K562 (cell line): Measurements from ENCODE around the gene C16orf95. TPM values are rescaled to one million over a fixed set of nuclear protein-coding genes. Genes with fewer than 3 reads are reported as not detected.

Source experiments
- CBX1 ChIP-seq: sonication (generic); IDR thresholded peaks from 2 replicates; pipeline ENCODE4 v1.6.1; 2016; ENCODE audit warnings: antibody characterized with exemption, low read depth, mild to moderate bottlenecking
- FOXJ3 ChIP-seq: sonication (generic); formaldehyde crosslinking; IDR thresholded peaks from 2 replicates; pipeline ENCODE4 v1.4.0; 2020; ENCODE audit warnings: mild to moderate bottlenecking, missing genetic modification reagents
- MECOM ChIP-seq: fragments of 250-450 bp; sonication (Bioruptor Pico); IDR thresholded peaks from 2 replicates; pipeline ENCODE4 v1.8.0; 2022; ENCODE audit warnings: inconsistent platforms
- POLR2G ChIP-seq: fragments of 200-400 bp; formaldehyde crosslinking; IDR thresholded peaks from 2 replicates; pipeline ENCODE4 v1.6.1; 2017; ENCODE audit warnings: low read depth, mild to moderate bottlenecking, antibody characterized with exemption, low read length, moderate library complexity
- SAFB2 ChIP-seq: fragments of 200-400 bp; formaldehyde crosslinking; IDR thresholded peaks from 2 replicates; pipeline ENCODE4 v1.6.1; 2018; ENCODE audit warnings: borderline replicate concordance, low read length, low read depth, moderate library complexity; ENCODE audit not compliant: severe bottlenecking
- SMAD2 ChIP-seq: fragments of 150-350 bp; IDR thresholded peaks from 2 replicates; pipeline ENCODE4 v1.6.1; 2014; ENCODE audit warnings: low read depth, mild to moderate bottlenecking, low read length
- SP2 ChIP-seq: IDR thresholded peaks from 2 replicates; pipeline ENCODE4 v1.6.1; 2011; ENCODE audit warnings: mild to moderate bottlenecking, low read depth, low read length, moderate library complexity; ENCODE audit not compliant: poor library complexity, severe bottlenecking; ENCODE audit errors: extremely low read depth
- SREBF1 ChIP-seq: fragments of 150-350 bp; IDR thresholded peaks from 2 replicates; pipeline ENCODE4 v1.6.1; 2014; ENCODE audit warnings: antibody characterized with exemption, low read depth, low read length, borderline replicate concordance
- ZC3H8 ChIP-seq: fragments of 450-650 bp; IDR thresholded peaks from 2 replicates; pipeline ENCODE4 v1.6.1; 2017
- ZNF57 ChIP-seq: fragments of 450-650 bp; formaldehyde crosslinking; IDR thresholded peaks from 2 replicates; pipeline ENCODE4 v1.4.0; 2020; ENCODE audit warnings: mild to moderate bottlenecking, moderate library complexity
- ZNF644 ChIP-seq: fragments of 200-800 bp; sonication (Bioruptor generic); IDR thresholded peaks from 2 replicates; pipeline ENCODE4 v1.6.1; 2016; ENCODE audit warnings: low read depth, missing genetic modification characterization, missing compliant biosample characterization
- polyA plus RNA-seq, 8 experiments: library from polyadenylated mRNA; depleted of rRNA in 4 of 8; stranded (reverse) in 5 of 8; unstranded in 3 of 8; fragments of >200 nt; fragmentation: Nextera tagmentation in 2 of 8; fragmentation: Illumina TruSeq in 1 of 8; extraction: Ambion mirVana in 2 of 8; extraction: Trizol in 1 of 8; gene quantifications; 2 replicates each; pipeline versions ENCODE4 v1.2.1 to v1.2.3, GENCODE V29; 2011 to 2014; ENCODE audit warnings: inconsistent platforms in 1 of 8, missing spikeins in 1 of 8
- total RNA-seq, 7 experiments: library from RNA; depleted of rRNA in 6 of 7; stranded (reverse); fragments of >200 nt in 6 of 7; fragmentation: Illumina TruSeq in 2 of 7; extraction: Trizol in 2 of 7; gene quantifications; 2 replicates each; pipeline versions ENCODE4 v1.2.1 to v1.2.3, GENCODE V29; 2011 to 2021; ENCODE audit warnings: low replicate concordance in 1 of 7
- TF ChIP-seq, protein P1 (sequence below): fragments of 250-450 bp; sonication (Bioruptor Pico); IDR thresholded peaks from 2 replicates; pipeline ENCODE4 v1.8.0; 2022; ENCODE audit warnings: inconsistent platforms
- TF ChIP-seq, protein P2 (sequence below): fragments of 450-650 bp; IDR thresholded peaks from 2 replicates; pipeline ENCODE4 v1.6.1; 2016; ENCODE audit warnings: borderline replicate concordance
- TF ChIP-seq, protein P3 (sequence below): sonication (generic); formaldehyde crosslinking; IDR thresholded peaks from 2 replicates; pipeline ENCODE4 v1.9.0; 2022; ENCODE audit warnings: mild to moderate bottlenecking, missing genetic modification reagents
- TF ChIP-seq, protein P4 (sequence below), 2 experiments: fragments of 450-650 bp in 1 of 2; sonication (generic) in 1 of 2; formaldehyde crosslinking; conservative IDR thresholded peaks; 2 replicates each; pipeline versions ENCODE4 v1.4.0 to v1.8.1; 2020 to 2022; ENCODE audit warnings: mild to moderate bottlenecking in 1 of 2, missing genetic modification reagents in 1 of 2
- TF ChIP-seq, protein P5 (sequence below): sonication (generic); formaldehyde crosslinking; IDR thresholded peaks from 2 replicates; pipeline ENCODE4 v1.8.1; 2022; ENCODE audit warnings: missing genetic modification reagents
- TF ChIP-seq, protein P6 (sequence below), 2 experiments: fragments of 450-650 bp; conservative IDR thresholded peaks; 2 replicates each; pipeline ENCODE4 v1.6.1; 2017; ENCODE audit warnings: mild to moderate bottlenecking in 2 of 2, moderate library complexity in 2 of 2

The C16orf95 gene
- total and polyA plus RNA-seq, 9 of the 15 experiments (the other 6 are each of a cell fraction or from before 2014, with no cell fraction given): 6.5 to 20.5 (median 9.4) TPM

DNA sequence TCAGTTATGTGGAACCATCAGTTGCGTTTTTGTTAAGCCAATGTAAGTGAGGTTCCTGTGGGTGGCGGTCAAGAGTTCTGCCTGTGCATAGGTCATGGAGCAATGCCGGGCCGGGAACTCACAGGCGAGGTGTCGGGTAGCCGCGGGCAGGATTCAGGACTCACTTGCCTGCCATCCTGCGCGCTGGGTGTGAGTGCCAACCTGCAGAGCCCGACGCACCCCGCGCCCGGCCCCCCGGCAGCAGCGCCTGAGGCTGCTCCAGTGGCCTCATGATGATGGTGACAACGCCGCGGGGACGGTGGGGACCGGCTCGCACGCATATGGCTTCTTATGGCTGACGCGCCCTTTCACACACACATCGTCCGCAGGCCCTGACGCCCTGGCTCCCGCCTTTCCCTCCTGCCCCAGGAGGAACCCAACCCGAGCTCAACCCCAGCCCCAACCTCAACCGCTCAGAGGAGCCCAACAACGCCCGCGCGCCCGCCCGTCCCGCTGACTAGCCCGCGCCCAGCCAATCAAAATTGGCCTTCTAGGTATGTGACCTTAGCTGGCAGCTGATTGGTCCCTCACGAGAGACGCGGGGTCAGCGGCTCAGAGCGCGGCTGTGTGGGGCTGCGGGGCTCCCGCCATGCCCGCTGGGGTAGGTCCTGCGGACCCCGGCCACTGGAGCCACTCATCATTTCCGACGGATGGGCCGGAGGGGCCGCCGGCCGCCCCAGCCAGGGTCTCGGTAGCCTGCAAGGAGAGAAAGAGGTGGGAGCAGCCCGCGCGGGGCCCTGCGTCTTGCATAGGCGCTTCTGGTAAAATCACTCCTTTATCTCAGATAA is at the start of gene C16orf95 (continued):
- TF ChIP-seq, protein P1, sequence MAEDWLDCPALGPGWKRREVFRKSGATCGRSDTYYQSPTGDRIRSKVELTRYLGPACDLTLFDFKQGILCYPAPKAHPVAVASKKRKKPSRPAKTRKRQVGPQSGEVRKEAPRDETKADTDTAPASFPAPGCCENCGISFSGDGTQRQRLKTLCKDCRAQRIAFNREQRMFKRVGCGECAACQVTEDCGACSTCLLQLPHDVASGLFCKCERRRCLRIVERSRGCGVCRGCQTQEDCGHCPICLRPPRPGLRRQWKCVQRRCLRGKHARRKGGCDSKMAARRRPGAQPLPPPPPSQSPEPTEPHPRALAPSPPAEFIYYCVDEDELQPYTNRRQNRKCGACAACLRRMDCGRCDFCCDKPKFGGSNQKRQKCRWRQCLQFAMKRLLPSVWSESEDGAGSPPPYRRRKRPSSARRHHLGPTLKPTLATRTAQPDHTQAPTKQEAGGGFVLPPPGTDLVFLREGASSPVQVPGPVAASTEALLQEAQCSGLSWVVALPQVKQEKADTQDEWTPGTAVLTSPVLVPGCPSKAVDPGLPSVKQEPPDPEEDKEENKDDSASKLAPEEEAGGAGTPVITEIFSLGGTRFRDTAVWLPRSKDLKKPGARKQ (CRISPR knock-in tag): no peak
- TF ChIP-seq SREBF1 (no peak), POLR2G (peak; percentile 99), SAFB2 (no peak), MECOM (no peak), SP2 (no peak), ZNF57 (no peak), FOXJ3 (no peak), SMAD2 (no peak), ZNF644 (no peak), CBX1 (no peak), ZC3H8 (no peak)
- TF ChIP-seq, protein P2, sequence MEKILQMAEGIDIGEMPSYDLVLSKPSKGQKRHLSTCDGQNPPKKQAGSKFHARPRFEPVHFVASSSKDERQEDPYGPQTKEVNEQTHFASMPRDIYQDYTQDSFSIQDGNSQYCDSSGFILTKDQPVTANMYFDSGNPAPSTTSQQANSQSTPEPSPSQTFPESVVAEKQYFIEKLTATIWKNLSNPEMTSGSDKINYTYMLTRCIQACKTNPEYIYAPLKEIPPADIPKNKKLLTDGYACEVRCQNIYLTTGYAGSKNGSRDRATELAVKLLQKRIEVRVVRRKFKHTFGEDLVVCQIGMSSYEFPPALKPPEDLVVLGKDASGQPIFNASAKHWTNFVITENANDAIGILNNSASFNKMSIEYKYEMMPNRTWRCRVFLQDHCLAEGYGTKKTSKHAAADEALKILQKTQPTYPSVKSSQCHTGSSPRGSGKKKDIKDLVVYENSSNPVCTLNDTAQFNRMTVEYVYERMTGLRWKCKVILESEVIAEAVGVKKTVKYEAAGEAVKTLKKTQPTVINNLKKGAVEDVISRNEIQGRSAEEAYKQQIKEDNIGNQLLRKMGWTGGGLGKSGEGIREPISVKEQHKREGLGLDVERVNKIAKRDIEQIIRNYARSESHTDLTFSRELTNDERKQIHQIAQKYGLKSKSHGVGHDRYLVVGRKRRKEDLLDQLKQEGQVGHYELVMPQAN: peak; percentile 51; the same call in 1 of the 2 replicates
- TF ChIP-seq, protein P3, sequence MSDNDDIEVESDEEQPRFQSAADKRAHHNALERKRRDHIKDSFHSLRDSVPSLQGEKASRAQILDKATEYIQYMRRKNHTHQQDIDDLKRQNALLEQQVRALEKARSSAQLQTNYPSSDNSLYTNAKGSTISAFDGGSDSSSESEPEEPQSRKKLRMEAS (CRISPR knock-in tag): peak; percentile 81; the same call in 1 of the 2 replicates
- TF ChIP-seq, protein P4, sequence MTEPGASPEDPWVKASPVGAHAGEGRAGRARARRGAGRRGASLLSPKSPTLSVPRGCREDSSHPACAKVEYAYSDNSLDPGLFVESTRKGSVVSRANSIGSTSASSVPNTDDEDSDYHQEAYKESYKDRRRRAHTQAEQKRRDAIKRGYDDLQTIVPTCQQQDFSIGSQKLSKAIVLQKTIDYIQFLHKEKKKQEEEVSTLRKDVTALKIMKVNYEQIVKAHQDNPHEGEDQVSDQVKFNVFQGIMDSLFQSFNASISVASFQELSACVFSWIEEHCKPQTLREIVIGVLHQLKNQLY (CRISPR knock-in tag; conservative IDR thresholded peaks at IDR 0.05): 0 out of 4 replicates have a peak, but pooled peaks of 1 of the 2 experiments have one; percentile 37
- TF ChIP-seq, protein P5, sequence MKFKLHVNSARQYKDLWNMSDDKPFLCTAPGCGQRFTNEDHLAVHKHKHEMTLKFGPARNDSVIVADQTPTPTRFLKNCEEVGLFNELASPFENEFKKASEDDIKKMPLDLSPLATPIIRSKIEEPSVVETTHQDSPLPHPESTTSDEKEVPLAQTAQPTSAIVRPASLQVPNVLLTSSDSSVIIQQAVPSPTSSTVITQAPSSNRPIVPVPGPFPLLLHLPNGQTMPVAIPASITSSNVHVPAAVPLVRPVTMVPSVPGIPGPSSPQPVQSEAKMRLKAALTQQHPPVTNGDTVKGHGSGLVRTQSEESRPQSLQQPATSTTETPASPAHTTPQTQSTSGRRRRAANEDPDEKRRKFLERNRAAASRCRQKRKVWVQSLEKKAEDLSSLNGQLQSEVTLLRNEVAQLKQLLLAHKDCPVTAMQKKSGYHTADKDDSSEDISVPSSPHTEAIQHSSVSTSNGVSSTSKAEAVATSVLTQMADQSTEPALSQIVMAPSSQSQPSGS: no peak
- TF ChIP-seq, protein P6, sequence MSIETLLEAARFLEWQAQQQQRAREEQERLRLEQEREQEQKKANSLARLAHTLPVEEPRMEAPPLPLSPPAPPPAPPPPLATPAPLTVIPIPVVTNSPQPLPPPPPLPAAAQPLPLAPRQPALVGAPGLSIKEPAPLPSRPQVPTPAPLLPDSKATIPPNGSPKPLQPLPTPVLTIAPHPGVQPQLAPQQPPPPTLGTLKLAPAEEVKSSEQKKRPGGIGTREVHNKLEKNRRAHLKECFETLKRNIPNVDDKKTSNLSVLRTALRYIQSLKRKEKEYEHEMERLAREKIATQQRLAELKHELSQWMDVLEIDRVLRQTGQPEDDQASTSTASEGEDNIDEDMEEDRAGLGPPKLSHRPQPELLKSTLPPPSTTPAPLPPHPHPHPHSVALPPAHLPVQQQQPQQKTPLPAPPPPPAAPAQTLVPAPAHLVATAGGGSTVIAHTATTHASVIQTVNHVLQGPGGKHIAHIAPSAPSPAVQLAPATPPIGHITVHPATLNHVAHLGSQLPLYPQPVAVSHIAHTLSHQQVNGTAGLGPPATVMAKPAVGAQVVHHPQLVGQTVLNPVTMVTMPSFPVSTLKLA (conservative IDR thresholded peaks at IDR 0.05): peak; percentile 48 to 78
